Right cardiac atrium (tissue), 5 donors: ENCODE measurements around the gene CRADD. TPM values are rescaled to one million over a fixed set of nuclear protein-coding genes. Genes with fewer than 3 reads are reported as not detected.
"Not testable (repeated sequence)": the region's sequence is repeated elsewhere in the genome, so short reads cannot be mapped to it uniquely, and the experiment has no call there.

Experiments used
- ATAC-seq, 2 donors: fragments of 200-7000 bp; cut with Tn5 transposase; one replicate each; pipeline versions ENCODE4 v1.8.0 to v1.9.1; 2020; ENCODE audit warnings: moderate library complexity in 2 of 2, mild to moderate bottlenecking in 1 of 2
- DNase-seq, 3 donors: peaks; one replicate each; pipeline ENCODE4 v3.0.0-alpha.2; 2020
- H3K27ac ChIP-seq: one replicate; pipeline ENCODE4 v1.5.1; 2013; ENCODE audit warnings: mild to moderate bottlenecking, low read length, control low read depth, moderate library complexity
- H3K27me3 ChIP-seq: one replicate; pipeline ENCODE4 v1.6.1; 2013; ENCODE audit not compliant: control insufficient read depth, insufficient read depth
- H3K4me1 ChIP-seq: one replicate; pipeline ENCODE4 v1.6.1; 2013; ENCODE audit warnings: low read length; ENCODE audit not compliant: control insufficient read depth, insufficient read depth
- H3K4me3 ChIP-seq: one replicate; pipeline ENCODE4 v1.5.1; 2013; ENCODE audit warnings: low read length, control low read depth
- H3K9me3 ChIP-seq: one replicate; pipeline ENCODE4 v1.6.1; 2013; ENCODE audit warnings: low read length; ENCODE audit not compliant: control insufficient read depth
- WGBS: extraction: QIAGEN DNeasy Blood & Tissue Kit; methylation state at CpG from one replicate; pipeline ENCODE4 v1.1.7; 2013; 5-methylcytosine and 5-hydroxymethylcytosine counted together
- intact Hi-C, 4 donors: fragments of 100-400 bp; cut with DNase I; formaldehyde crosslinking; loops; one replicate each; pipeline versions ENCODE4 v1.11.0 to v1.14.0; 2022 to 2023
- long read RNA-seq, 4 donors: library from polyadenylated mRNA; unstranded; transcript quantifications; one replicate each; pipeline ENCODE4 v2.0.0, GENCODE V29; 2020 to 2021
- polyA plus RNA-seq: library from polyadenylated mRNA; stranded (reverse); fragments of 200-250 nt; gene quantifications from one replicate; pipeline ENCODE4 v1.2.3, GENCODE V29; 2013
- total RNA-seq, 4 donors: library from RNA; stranded (reverse); fragmentation: NEBNext Ultra II Directional; extraction: Animal tissue kit (Norgen Biotek cat#: 25700); gene quantifications; one replicate each; pipeline ENCODE4 v1.2.1, GENCODE V29; 2021
- donor health status: healthy with polysubstance abuse.
- donor health status: DM: no; HTN: yes; CAD: no.
- donor health status: DM: no; HTN: no; CAD: no.
- donor health status: DM: no; HTN: yes; CAD: no; lungs with severe emphysema.
- donor health status: DM: yes; HTN: yes; CAD: no.

CRADD gene
- total RNA-seq (10 to 100 TPM; 29.1 to 45.7 (median 38.3) TPM), polyA plus RNA-seq (32.3 TPM)
- long read RNA-seq, donor 1, transcript CRADD-201 (3 exons, 1,169 nt), result major isoform, 21 of 30 reads
- long read RNA-seq, donor 1, partial matches to known transcripts, result 1 of 30 reads
- long read RNA-seq, donor 1, other reads (novel, unspliced or antisense), result 8 of 30 reads
- long read RNA-seq, donor 2, transcript CRADD-201 (3 exons, 1,169 nt), result major isoform, 14 of 20 reads
- long read RNA-seq, donor 2, partial matches to known transcripts, result 0 of 20 reads
- long read RNA-seq, donor 2, other reads (novel, unspliced or antisense), result 5 of 20 reads
- long read RNA-seq, donor 3, transcript CRADD-201 (3 exons, 1,169 nt), result major isoform, 30 of 42 reads
- long read RNA-seq, donor 3, partial matches to known transcripts, result 1 of 42 reads
- long read RNA-seq, donor 3, other reads (novel, unspliced or antisense), result 11 of 42 reads
- long read RNA-seq, donor 4, transcript CRADD-201 (3 exons, 1,169 nt), result major isoform, 20 of 25 reads
- long read RNA-seq, donor 4, partial matches to known transcripts, result 0 of 25 reads
- long read RNA-seq, donor 4, other reads (novel, unspliced or antisense), result 5 of 25 reads

GRCh38 chr12:93677195-93678064 is at the start of gene CRADD:
Gene CRADD (plus strand): TSS chr12:93677375.
- intact Hi-C loops, result loop anchor here in 3 of 4 donors (2.0 to 10.0 kb wide), 6 partner anchors 60 to 107 kb away; partner anchors contain the start of gene SOCS2 (in 2 of the 3)
- Histone ChIP-seq H3K4me1 (peaks cover 7% of the 10 kb centered on the region), H3K27me3 (no peaks in the 10 kb centered on the region), H3K4me3 (peak within 1 kb of the TSS; percentile 69), H3K9me3 (no peaks in the 10 kb centered on the region), H3K27ac (peak within 1 kb of the TSS; percentile 100)
- peak; percentile 77 to 89 (median 87) for DNase-seq
- WGBS, result under 1% methylated on average over 41 of the region's 41 CpGs
- peak; percentile 96 to 97 for ATAC-seq

GRCh38 chr12:93632383-93632782 is 44.8 kb upstream of the CRADD start:
- Histone ChIP-seq H3K9me3 (no peaks in the 10 kb centered on the region), H3K4me1 (no peaks in the 10 kb centered on the region), H3K27me3 (no peaks in the 10 kb centered on the region), H3K4me3 (no peak overlapping the region), H3K27ac (no peak overlapping the region)
- ATAC-seq, result no peak
- 97% methylated on average over 1 of the region's 1 CpG for WGBS
- intact Hi-C loops, result no loop called here
- no peak for DNase-seq

- Histone ChIP-seq H3K4me3 (no peak overlapping the region), H3K4me1 (no peaks in the 10 kb centered on the region), H3K27me3 (no peaks in the 10 kb centered on the region), H3K27ac (no peak overlapping the region), H3K9me3 (no peaks in the 10 kb centered on the region)
- intact Hi-C loops, result no loop called here
- WGBS, result 73% methylated on average over 3 of the region's 3 CpGs
- ATAC-seq, result no peak
- DNase-seq, result no peak
These were observed 42.8 kb upstream of the CRADD start for GRCh38 chr12:93634416-93634815.

DNA sequence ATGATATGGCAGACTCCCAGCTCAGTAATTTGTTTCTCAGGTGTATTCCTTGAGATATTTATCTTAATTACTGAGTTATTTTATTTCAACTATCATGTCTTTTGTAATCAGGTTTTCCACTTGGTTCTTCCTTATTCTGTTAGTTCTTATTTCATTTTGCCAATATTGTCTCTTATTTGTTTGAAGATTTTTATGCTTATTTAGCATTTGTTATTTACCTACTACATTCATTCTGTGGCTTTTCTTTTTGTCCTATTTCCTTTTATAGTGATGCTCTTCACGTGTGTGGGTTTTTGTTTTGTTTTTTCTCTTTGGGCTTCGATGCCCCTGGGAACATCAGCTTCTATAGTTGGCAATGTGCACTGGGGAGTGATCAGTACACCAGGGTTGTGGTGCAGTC is 40.5 kb upstream of the CRADD start:
- Histone ChIP-seq H3K4me1 (no peaks in the 10 kb centered on the region), H3K27me3 (no peaks in the 10 kb centered on the region), H3K4me3 (no peak overlapping the region), H3K9me3 (no peaks in the 10 kb centered on the region), H3K27ac (no peak overlapping the region)
- intact Hi-C loops, result no loop called here
- ATAC-seq, result no peak
- 74% methylated on average over 2 of the region's 2 CpGs for WGBS
- DNase-seq, result no peak

DNA sequence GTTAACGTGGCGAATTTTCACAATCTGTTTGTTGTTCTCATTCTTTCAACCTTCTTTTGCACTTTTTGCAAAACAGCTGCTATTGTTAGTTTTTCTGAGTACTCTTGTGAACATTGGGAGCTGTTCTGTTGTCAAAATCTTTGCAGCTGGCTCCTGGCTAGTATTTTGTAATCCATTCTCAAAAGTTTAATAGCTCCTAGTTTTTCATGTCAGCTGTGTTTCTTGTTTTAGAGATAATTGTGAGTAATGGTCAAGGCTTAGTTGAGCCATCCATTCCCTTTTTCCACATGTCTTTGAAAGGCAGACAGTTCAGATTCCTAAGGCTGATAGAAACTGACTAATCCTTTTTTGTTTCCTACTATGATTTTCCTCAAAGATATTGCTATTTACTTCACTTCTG is 39.1 kb upstream of the CRADD start:
- Histone ChIP-seq H3K27ac (no peak overlapping the region), H3K4me3 (no peak overlapping the region), H3K27me3 (no peaks in the 10 kb centered on the region), H3K4me1 (no peaks in the 10 kb centered on the region), H3K9me3 (no peaks in the 10 kb centered on the region)
- DNase-seq (no peak), ATAC-seq (no peak)
- intact Hi-C loops, result no loop called here
- WGBS, result 69% methylated on average over 2 of the region's 2 CpGs

DNA sequence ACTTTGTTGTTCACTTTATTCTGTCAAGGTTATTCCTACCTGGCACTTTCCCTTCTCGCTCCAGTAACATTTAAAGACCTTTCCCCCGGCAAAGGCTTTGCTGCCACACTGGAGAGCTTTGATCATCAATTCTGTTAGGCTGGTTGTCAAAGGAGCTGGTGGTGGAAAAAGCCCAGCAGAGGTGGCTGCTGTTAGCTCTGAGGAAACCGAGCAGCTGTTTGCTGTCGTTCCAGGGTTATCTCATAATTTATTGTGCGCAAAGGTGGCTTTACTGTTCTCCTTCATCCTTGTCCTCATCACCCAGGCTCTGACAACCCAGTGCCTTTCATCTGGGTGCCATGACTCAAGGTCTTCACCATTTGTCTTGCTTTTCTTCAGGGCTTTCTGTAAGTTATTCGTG is 38.2 kb upstream of the CRADD start:
- WGBS, result 60% methylated on average over 6 of the region's 6 CpGs
- DNase-seq (no peak), ATAC-seq (no peak)
- H3K4me1 ChIP-seq, result no peaks in the 10 kb centered on the region
- intact Hi-C loops, result no loop called here
- H3K27ac ChIP-seq, result no peak overlapping the region
- no peak overlapping the region for H3K4me3 ChIP-seq
- H3K9me3 ChIP-seq, result no peaks in the 10 kb centered on the region
- H3K27me3 ChIP-seq, result no peaks in the 10 kb centered on the region

- Histone ChIP-seq H3K4me3 (no peak overlapping the region), H3K4me1 (no peaks in the 10 kb centered on the region), H3K27ac (no peak overlapping the region), H3K9me3 (no peaks in the 10 kb centered on the region), H3K27me3 (no peaks in the 10 kb centered on the region)
- 72% methylated on average over 2 of the region's 2 CpGs for WGBS
- intact Hi-C loops, result no loop called here
- ATAC-seq, result no peak
- no peak for DNase-seq
These were observed 37.8 kb upstream of the CRADD start for GRCh38 chr12:93639406-93639805.

GRCh38 chr12:93641380-93641779 is 35.8 kb upstream of the CRADD start:
- H3K27ac ChIP-seq, DNase-seq, intact Hi-C loops, H3K4me1 ChIP-seq, ATAC-seq, H3K4me3 ChIP-seq, H3K9me3 ChIP-seq, H3K27me3 ChIP-seq: not testable (repeated sequence)
- 97% methylated on average over 10 of the region's 26 CpGs for WGBS

DNA sequence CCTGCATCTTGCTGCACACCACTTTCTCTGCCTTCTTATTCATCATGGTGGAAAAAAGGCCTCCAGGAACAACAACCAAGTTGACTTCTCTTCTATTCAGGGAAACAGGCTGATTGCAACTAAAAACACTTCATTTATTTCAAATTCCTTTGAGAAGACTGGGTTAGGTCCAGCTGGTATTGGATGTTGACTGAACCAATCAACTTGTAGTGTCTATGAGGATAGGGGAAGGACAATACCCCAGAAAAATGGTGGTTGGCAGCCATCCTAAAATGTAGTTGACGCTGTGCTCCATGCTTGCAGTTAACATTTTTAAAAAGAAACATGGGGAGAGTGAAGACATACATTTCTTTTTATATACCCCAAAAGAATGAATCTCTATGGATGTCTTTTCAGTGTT is 34.4 kb upstream of the CRADD start:
- H3K27ac ChIP-seq, result no peak overlapping the region
- H3K4me3 ChIP-seq, result no peak overlapping the region
- DNase-seq, result no peak
- WGBS, result 97% methylated on average over 1 of the region's 1 CpG
- H3K4me1 ChIP-seq, result no peaks in the 10 kb centered on the region
- intact Hi-C loops, result no loop called here
- H3K9me3 ChIP-seq, result no peaks in the 10 kb centered on the region
- ATAC-seq, result no peak
- H3K27me3 ChIP-seq, result no peaks in the 10 kb centered on the region

DNA sequence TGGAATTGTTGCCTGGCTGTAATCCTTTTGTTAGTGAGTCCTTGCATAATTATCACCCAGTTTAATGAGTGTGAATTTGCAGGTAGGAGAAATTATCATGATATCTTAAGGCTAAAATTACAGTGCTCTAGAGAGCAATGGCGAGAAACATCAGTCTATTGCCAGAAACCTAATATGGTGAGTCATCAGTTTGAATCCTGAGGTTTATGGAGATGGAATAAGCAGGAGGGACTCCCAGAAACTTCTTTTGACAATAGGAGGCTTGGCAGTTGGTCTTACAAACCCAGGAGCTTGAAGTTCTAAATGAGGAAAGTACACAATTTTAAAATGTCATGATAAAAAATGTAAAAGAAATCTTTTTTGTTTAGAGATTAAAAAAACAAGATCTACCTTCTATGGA is 31.5 kb upstream of the CRADD start:
- Histone ChIP-seq H3K27ac (no peak overlapping the region), H3K4me1 (no peaks in the 10 kb centered on the region), H3K4me3 (no peak overlapping the region), H3K9me3 (no peaks in the 10 kb centered on the region), H3K27me3 (no peaks in the 10 kb centered on the region)
- ATAC-seq (no peak), DNase-seq (no peak)
- intact Hi-C loops, result no loop called here
- 78% methylated on average over 1 of the region's 1 CpG for WGBS

DNA sequence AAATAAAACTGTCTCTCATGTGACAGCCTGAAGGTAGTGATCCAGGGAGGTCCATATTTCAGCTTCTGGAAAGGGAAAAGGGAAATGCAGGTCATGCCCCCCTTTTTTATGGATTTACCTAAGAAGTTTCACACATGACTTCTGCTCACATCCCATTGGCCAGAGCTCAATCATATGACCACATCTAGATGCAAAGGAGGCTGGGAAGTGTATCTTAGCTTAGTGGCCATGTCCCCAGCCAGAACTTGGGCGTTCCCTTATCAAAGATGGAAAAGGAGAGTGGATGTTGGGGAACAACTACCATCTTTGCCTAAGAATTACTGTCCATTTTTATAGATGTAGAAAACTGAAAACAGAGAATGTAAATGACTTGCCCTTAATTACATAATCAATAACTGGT is 26.5 kb upstream of the CRADD start:
- Histone ChIP-seq H3K4me3 (no peak overlapping the region), H3K4me1 (no peaks in the 10 kb centered on the region), H3K27ac (no peak overlapping the region), H3K27me3 (no peaks in the 10 kb centered on the region), H3K9me3 (no peaks in the 10 kb centered on the region)
- DNase-seq (no peak), ATAC-seq (no peak)
- intact Hi-C loops, result no loop called here
- 89% methylated on average over 1 of the region's 1 CpG for WGBS
